ENCODE results near the gene ANKRD13D. TPM values are rescaled to one million over a fixed set of nuclear protein-coding genes. Genes with fewer than 3 reads are reported as not detected.

Gene ANKRD13D
- total and polyA plus RNA-seq, 12 donors: 8.7 to 205 (median 40.4) TPM

DNA sequence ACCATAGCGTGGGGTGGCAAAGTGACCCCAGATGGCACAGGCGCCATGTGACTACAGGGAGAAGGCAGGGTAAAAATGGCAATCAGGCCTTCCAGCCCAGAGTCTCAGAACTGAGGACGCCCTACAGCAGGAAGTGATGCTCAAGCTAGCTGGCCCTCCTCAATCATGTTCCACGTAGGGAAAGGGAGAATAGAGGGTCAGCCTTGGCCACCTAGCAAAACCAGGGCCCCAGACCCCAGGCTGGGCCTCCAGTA is 978 bp upstream of the ANKRD13D start:
- DNase-seq: no peak
- TF ChIP-seq POLR2A (IDR thresholded peaks at IDR 0.05) (no peak), CTCF (IDR thresholded peaks at IDR 0.05) (no peak)
- intact Hi-C loops (cut with DNase I): no loop called here
- H3K27me3 ChIP-seq: no peaks in the 10 kb centered on the region
- WGBS, 4 donors: 31 to 80% (median 38%) methylated on average over 1 to 4 of the region's 4 CpGs
- H3K4me3 ChIP-seq: peak overlapping the region in 2 of 4 donors; percentile 61 to 89
- no peaks in the 10 kb centered on the region for H3K9me3 ChIP-seq (replicated peaks in 1 of 3)
- H3K36me3 ChIP-seq (replicated peaks in 1 of 2): peaks cover 0 to 67% of the 10 kb centered on the region in 2 donors
- peak overlapping the region; percentile 91 to 95 (median 93) for H3K27ac ChIP-seq
- peaks cover 18 to 31% of the 10 kb centered on the region in 2 donors for H3K4me1 ChIP-seq (replicated peaks in 1 of 2)

DNA sequence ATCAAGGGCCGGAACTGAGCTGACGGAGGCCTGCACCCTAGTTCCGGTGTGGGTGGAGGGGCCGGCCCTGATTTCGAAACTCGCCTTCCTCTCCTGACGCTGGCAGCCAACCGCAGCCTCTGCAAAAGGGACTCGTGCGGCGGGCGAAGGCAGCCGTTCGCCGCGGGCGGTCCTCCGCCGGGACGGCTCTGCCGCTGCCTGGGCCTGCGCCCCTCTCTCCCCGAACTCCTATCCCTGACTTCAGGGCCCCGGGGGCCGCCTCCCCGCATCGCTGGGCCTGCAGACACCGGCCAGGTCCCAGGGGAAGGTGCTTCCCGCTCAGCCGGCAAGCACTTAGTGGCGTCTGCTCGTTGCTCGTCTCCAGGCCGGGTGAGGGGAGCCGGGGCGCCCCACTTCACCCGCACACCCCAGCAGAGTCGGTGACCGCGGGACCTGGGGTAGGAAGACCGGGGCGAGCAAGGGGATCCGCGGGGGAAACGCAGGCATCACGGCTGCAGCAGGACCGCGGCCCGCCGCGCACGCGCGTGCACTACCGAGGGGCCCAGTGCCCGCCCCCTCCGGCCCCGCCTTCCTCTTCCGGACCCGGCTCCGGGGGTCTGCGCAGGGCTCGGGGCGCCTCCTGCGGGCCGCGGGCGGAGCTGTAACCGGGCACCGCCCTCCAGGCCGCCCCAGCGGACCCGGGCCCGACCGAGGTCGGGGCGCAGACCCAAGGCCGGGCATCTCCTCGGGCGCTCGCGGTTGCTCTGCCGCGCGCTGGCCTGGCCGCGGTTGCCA is 464 bp upstream of the ANKRD13D start:
- TF ChIP-seq CTCF (IDR thresholded peaks at IDR 0.05) (peak in 3 of 6 experiments; percentile 23 to 63 (median 52)), POLR2A (IDR thresholded peaks at IDR 0.05) (peak; percentile 38 to 65)
- WGBS, 4 donors: 0 to 1% (median 0%) methylated on average over 6 to 87 of the region's 87 CpGs; no CpG with 5 or more reads in 1 of the 4 donors
- no peaks in the 10 kb centered on the region for H3K27me3 ChIP-seq
- intact Hi-C loops (cut with DNase I): no loop called here
- peaks cover 0 to 66% of the 10 kb centered on the region in 2 donors for H3K36me3 ChIP-seq (replicated peaks in 1 of 2)
- peaks cover 18 to 33% of the 10 kb centered on the region in 2 donors for H3K4me1 ChIP-seq (replicated peaks in 1 of 2)
- peak overlapping the region; percentile 91 to 95 (median 93) for H3K27ac ChIP-seq
- H3K9me3 ChIP-seq (replicated peaks in 1 of 3): no peaks in the 10 kb centered on the region
- H3K4me3 ChIP-seq: peak overlapping the region; percentile 52 to 89 (median 70)
- peak; percentile 82 to 95 (median 90) for DNase-seq

DNA sequence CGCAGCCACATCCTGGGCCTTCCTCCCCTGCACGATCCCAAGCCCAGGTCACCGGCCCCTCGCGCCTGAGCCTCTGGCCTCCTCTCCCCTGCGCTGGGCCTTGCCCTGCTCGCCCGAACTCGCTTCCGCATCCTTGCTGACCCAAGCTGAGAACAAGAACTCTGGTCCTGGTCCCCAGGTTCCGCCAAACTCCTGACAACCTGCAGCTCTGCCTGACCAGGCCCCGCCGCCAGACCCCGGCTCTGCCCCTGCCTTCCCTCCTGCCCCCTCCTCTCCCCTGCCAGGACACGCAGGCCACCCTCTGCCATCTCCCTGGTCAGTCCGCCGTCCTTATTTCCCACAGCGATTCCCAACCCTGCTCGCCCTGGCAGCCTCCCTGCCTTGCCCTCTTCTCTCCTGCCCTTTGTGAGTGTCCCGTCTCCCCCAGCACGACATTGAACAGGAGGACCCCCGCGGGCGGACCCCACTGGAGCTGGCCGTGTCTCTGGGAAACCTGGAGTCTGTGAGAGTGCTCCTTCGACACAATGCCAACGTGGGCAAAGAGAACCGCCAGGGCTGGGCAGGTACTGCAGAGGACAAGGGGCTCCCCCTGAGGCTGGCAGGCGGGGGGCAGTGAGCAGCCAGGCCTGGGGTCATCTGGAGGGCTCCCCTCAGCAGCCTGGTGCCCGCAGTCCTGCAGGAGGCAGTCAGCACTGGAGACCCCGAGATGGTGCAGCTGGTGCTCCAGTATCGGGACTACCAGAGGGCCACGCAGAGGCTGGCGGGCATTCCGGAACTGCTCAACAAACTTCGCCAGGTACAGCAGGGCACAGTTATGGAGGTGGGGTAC is 762 bp downstream of the ANKRD13D start:
- peaks cover 18 to 33% of the 10 kb centered on the region in 2 donors for H3K4me1 ChIP-seq (replicated peaks in 1 of 2)
- intact Hi-C loops (cut with DNase I): no loop called here
- WGBS, 4 donors: 8 to 30% (median 22%) methylated on average over 19 to 36 of the region's 36 CpGs

More for the DNA sequence above, 762 bp downstream of the ANKRD13D start:
- peaks cover 0 to 60% of the 10 kb centered on the region in 2 donors for H3K36me3 ChIP-seq (replicated peaks in 1 of 2)
- H3K4me3 ChIP-seq: peak overlapping the region in 2 of 4 donors; percentile 59 to 61
- DNase-seq: peak in 3 of 7 donors; percentile 51 to 72 (median 57)
- no peak for TF ChIP-seq POLR2A (IDR thresholded peaks at IDR 0.05)
- TF ChIP-seq CTCF (IDR thresholded peaks at IDR 0.05): no peak
- no peaks in the 10 kb centered on the region for H3K27me3 ChIP-seq
- peak overlapping the region in 2 of 5 donors; percentile 62 to 91 for H3K27ac ChIP-seq
- H3K9me3 ChIP-seq (replicated peaks in 1 of 3): no peaks in the 10 kb centered on the region
